ENCODE measurements around the gene PLVAP.
A peak's percentile ranks its signal among the peaks of the same experiment; 100 is the strongest.

Gene PLVAP

GRCh38 chr19:17305517-17306284, 71.4 kb downstream of the PLVAP start, which contains the start of gene MRPL34 (continued):
- TF ChIP-seq KLF17 (tag by site-specific recombination; IDR thresholded peaks at IDR 0.05) (0 out of 2 replicates have a peak, but pooled peaks have one; percentile 25), ZSCAN5A (tag by site-specific recombination; IDR thresholded peaks at IDR 0.05) (no peak), ZBTB8A (tag by site-specific recombination; IDR thresholded peaks at IDR 0.05) (peak; percentile 59), SCRT2 (tag by site-specific recombination; IDR thresholded peaks at IDR 0.05) (peak; percentile 100), ZNF221 (tag by site-specific recombination; IDR thresholded peaks at IDR 0.05; ENCODE audit: borderline replicate concordance) (no peak), ZNF792 (tag by site-specific recombination; IDR thresholded peaks at IDR 0.05) (0 out of 2 replicates have a peak, but pooled peaks have one; percentile 22), ZNF416 (tag by site-specific recombination; IDR thresholded peaks at IDR 0.05) (no peak), KLF8 (tag by site-specific recombination; IDR thresholded peaks at IDR 0.05) (peak; percentile 43; the same call in 1 of the 2 replicates), ZNF530 (tag by site-specific recombination; IDR thresholded peaks at IDR 0.05; ENCODE audit: low read depth) (no peak), ZNF398 (tag by site-specific recombination; IDR thresholded peaks at IDR 0.05) (no peak), ZNF391 (tag by site-specific recombination; IDR thresholded peaks at IDR 0.05; ENCODE audit: borderline replicate concordance, low read depth) (no peak)

- H3K9me3 ChIP-seq (ENCODE audit: control insufficient read depth, insufficient read depth, low read depth, low read length): no peaks in the 10 kb centered on the region
- ChIA-PET POLR2A (interaction anchor here (0.5 to 2.8 kb wide), 18 partner anchors 8 to 1013 kb away, joined by 3 to 28 read pairs (median 4); partner anchors contain the start of genes BABAM1, NR2F6 and USE1), CTCF (interaction anchor here (0.5 to 1.7 kb wide), 13 partner anchors 9 to 969 kb away, joined by 3 to 9 read pairs (median 3); partner anchors contain the start of genes ANO8 and IQCN)
- H3K36me3 ChIP-seq (ENCODE audit: control insufficient read depth in 2 of 2, insufficient read depth in 1 of 2, low read length in 2 of 2): peaks cover 0 to 16% of the 10 kb centered on the region in 2 experiments; a peak in 1 of 3 replicates
- no peak overlapping the region for H3K27ac ChIP-seq (ENCODE audit: extremely low read depth, low read depth, low read length)
- peak overlapping the region; percentile 16; the same call in 1 of the 2 replicates for H3K4me3 ChIP-seq (ENCODE audit: low read depth, low read length)
- peaks cover 3% of the 10 kb centered on the region for H3K4me1 ChIP-seq (ENCODE audit: control insufficient read depth, insufficient read depth, low read length)
- TF ChIP-seq ZNF521 (tag by site-specific recombination; IDR thresholded peaks at IDR 0.05) (no peak), ZNF24 (tag by site-specific recombination; IDR thresholded peaks at IDR 0.05) (0 out of 2 replicates have a peak, but pooled peaks have one; percentile 51), KLF16 (tag by site-specific recombination; IDR thresholded peaks at IDR 0.05) (peak; percentile 85), ZNF768 (tag by site-specific recombination; IDR thresholded peaks at IDR 0.05) (peak; percentile 99; the same call in 1 of the 2 replicates), ZNF391 (tag by site-specific recombination; IDR thresholded peaks at IDR 0.05; ENCODE audit: borderline replicate concordance, low read depth) (peak; percentile 79; the same call in 1 of the 2 replicates), ZNF335 (tag by site-specific recombination; conservative IDR thresholded peaks at IDR 0.05) (no peak), ELK4 (IDR thresholded peaks at IDR 0.05; ENCODE audit: borderline replicate concordance, low read depth, low read length) (no peak), ZNF510 (tag by site-specific recombination; IDR thresholded peaks at IDR 0.05; ENCODE audit: insufficient replicate concordance) (no peak), INSM2 (tag by site-specific recombination; IDR thresholded peaks at IDR 0.05) (peak; percentile 50; the same call in 1 of the 2 replicates), ZNF175 (tag by site-specific recombination; IDR thresholded peaks at IDR 0.05) (no peak), SP7 (tag by site-specific recombination; IDR thresholded peaks at IDR 0.05) (0 out of 2 replicates have a peak, but pooled peaks have one; percentile 70), ZNF324 (tag by site-specific recombination; IDR thresholded peaks at IDR 0.05) (peak; percentile 74; the same call in 1 of the 2 replicates), SCRT1 (tag by site-specific recombination; IDR thresholded peaks at IDR 0.05; ENCODE audit: borderline replicate concordance) (no peak), ZNF549 (tag by site-specific recombination; IDR thresholded peaks at IDR 0.05) (no peak), KLF7 (tag by site-specific recombination; IDR thresholded peaks at IDR 0.05; ENCODE audit: borderline replicate concordance) (no peak), ZNF18 (tag by site-specific recombination; IDR thresholded peaks at IDR 0.05) (no peak)
These were observed 72.0 kb downstream of the PLVAP start for GRCh38 chr19:17305216-17305516.

Measured in HEK293 (cell line).